ENCODE measurements around the gene FAM131A.

FAM131A gene

GRCh38 chr3:184314700-184315542, 22.5 kb upstream of the FAM131A start:
- Histone ChIP-seq H2BK120ac (ENCODE audit: low read depth, low read length) (no peak overlapping the region), H3K14ac (ENCODE audit: low read length) (peak overlapping the region; percentile 89), H3K18ac (ENCODE audit: low read length) (peak overlapping the region; percentile 90), H2BK15ac (ENCODE audit: low read length) (no peak overlapping the region), H3K4ac (ENCODE audit: low read length) (peak overlapping the region; percentile 37), H2BK5ac (ENCODE audit: low read length) (peak overlapping the region; percentile 66), H3K4me3 (ENCODE audit: low read length in 2 of 2) (peak overlapping the region; percentile 78 to 98), H2AFZ (ENCODE audit: low read length) (peak overlapping the region; percentile 61), H4K91ac (ENCODE audit: low read depth, low read length, poor library complexity) (peak overlapping the region; percentile 53), H3K36me3 (replicated peaks in 1 of 2; ENCODE audit: control insufficient read depth in 2 of 2, insufficient read depth in 2 of 2, low read length in 2 of 2) (peaks cover 16 to 48% of the 10 kb centered on the region in 2 donors), H3K4me2 (ENCODE audit: insufficient read depth, low read length, poor library complexity, severe bottlenecking) (peak overlapping the region; percentile 91), H3K9ac (ENCODE audit: low read depth, low read length, poor library complexity) (peak overlapping the region; percentile 92), H2AK5ac (ENCODE audit: low read depth, low read length) (peak overlapping the region; percentile 98), H3K79me1 (ENCODE audit: low read depth, low read length) (peaks cover 7% of the 10 kb centered on the region), H3K9me3 (replicated peaks in 1 of 2; ENCODE audit: control insufficient read depth in 2 of 2, insufficient read depth in 1 of 2, low read depth in 1 of 2, low read length in 2 of 2) (no peaks in the 10 kb centered on the region), H3K23ac (ENCODE audit: low read depth, low read length, poor library complexity) (peak overlapping the region; percentile 89), H2BK12ac (ENCODE audit: low read length) (no peak overlapping the region), H3K27ac (replicated peaks; ENCODE audit: low read length) (peak overlapping the region; percentile 72), H4K8ac (ENCODE audit: low read depth, low read length) (no peak overlapping the region), H3K27me3 (ENCODE audit: control insufficient read depth in 3 of 3, insufficient read depth in 3 of 3, low read depth in 1 of 3, low read length in 3 of 3) (no peaks in the 10 kb centered on the region), H3K4me1 (ENCODE audit: control insufficient read depth in 2 of 2, insufficient read depth in 1 of 2, low read depth in 1 of 2, low read length in 2 of 2) (peaks cover 7 to 15% of the 10 kb centered on the region in 2 donors)
- DNase-seq (ENCODE audit: low spot score): peak; percentile 48
- no CpG with 5 or more reads among the region's 89 CpGs for WGBS, 2 donors (ENCODE audit: extremely low coverage in 2 of 2, insufficient read length in 2 of 2, insufficient replicate concordance in 1 of 2)

- H3K79me1 ChIP-seq (ENCODE audit: low read depth, low read length): peaks cover 7% of the 10 kb centered on the region
- no peak overlapping the region for H2AFZ ChIP-seq (ENCODE audit: low read length)
- WGBS, 2 donors (ENCODE audit: extremely low coverage in 2 of 2, insufficient read length in 2 of 2, insufficient replicate concordance in 1 of 2): no CpG with 5 or more reads among the region's 6 CpGs
- no peak overlapping the region for H2BK15ac ChIP-seq (ENCODE audit: low read length)
- H2BK120ac ChIP-seq (ENCODE audit: low read depth, low read length): no peak overlapping the region
- no peak for DNase-seq (ENCODE audit: low spot score)
- H3K14ac ChIP-seq (ENCODE audit: low read length): no peak overlapping the region
- no peaks in the 10 kb centered on the region for H3K9me3 ChIP-seq (replicated peaks in 1 of 2; ENCODE audit: control insufficient read depth in 2 of 2, insufficient read depth in 1 of 2, low read depth in 1 of 2, low read length in 2 of 2)
- no peak overlapping the region for H4K8ac ChIP-seq (ENCODE audit: low read depth, low read length)
- H2AK5ac ChIP-seq (ENCODE audit: low read depth, low read length): no peak overlapping the region
- peak overlapping the region; percentile 78 to 98 for H3K4me3 ChIP-seq (ENCODE audit: low read length in 2 of 2)
- H3K18ac ChIP-seq (ENCODE audit: low read length): peak overlapping the region; percentile 90
- H3K27me3 ChIP-seq (ENCODE audit: control insufficient read depth in 3 of 3, insufficient read depth in 3 of 3, low read depth in 1 of 3, low read length in 3 of 3): no peaks in the 10 kb centered on the region
- H3K4me2 ChIP-seq (ENCODE audit: insufficient read depth, low read length, poor library complexity, severe bottlenecking): peak overlapping the region; percentile 91
- peak overlapping the region; percentile 22 for H3K27ac ChIP-seq (replicated peaks; ENCODE audit: low read length)
- peaks cover 7 to 15% of the 10 kb centered on the region in 2 donors for H3K4me1 ChIP-seq (ENCODE audit: control insufficient read depth in 2 of 2, insufficient read depth in 1 of 2, low read depth in 1 of 2, low read length in 2 of 2)
- peak overlapping the region; percentile 66 for H2BK5ac ChIP-seq (ENCODE audit: low read length)
- H3K23ac ChIP-seq (ENCODE audit: low read depth, low read length, poor library complexity): peak overlapping the region; percentile 89
- H4K91ac ChIP-seq (ENCODE audit: low read depth, low read length, poor library complexity): no peak overlapping the region
- no peak overlapping the region for H2BK12ac ChIP-seq (ENCODE audit: low read length)
- H3K4ac ChIP-seq (ENCODE audit: low read length): no peak overlapping the region
- H3K36me3 ChIP-seq (replicated peaks in 1 of 2; ENCODE audit: control insufficient read depth in 2 of 2, insufficient read depth in 2 of 2, low read length in 2 of 2): peaks cover 20 to 52% of the 10 kb centered on the region in 2 donors
- peak overlapping the region; percentile 92 for H3K9ac ChIP-seq (ENCODE audit: low read depth, low read length, poor library complexity)
Observed at GRCh38 chr3:184315543-184315867, 21.9 kb upstream of the FAM131A start.

- H3K79me1 ChIP-seq (ENCODE audit: low read depth, low read length): peaks cover 7% of the 10 kb centered on the region
- no peaks in the 10 kb centered on the region for H3K27me3 ChIP-seq (ENCODE audit: control insufficient read depth in 3 of 3, insufficient read depth in 3 of 3, low read depth in 1 of 3, low read length in 3 of 3)
- no peak overlapping the region for H2AFZ ChIP-seq (ENCODE audit: low read length)
- DNase-seq (ENCODE audit: low spot score): no peak
- WGBS, 2 donors (ENCODE audit: extremely low coverage in 2 of 2, insufficient read length in 2 of 2, insufficient replicate concordance in 1 of 2): no CpG with 5 or more reads among the region's 16 CpGs
- H2AK5ac ChIP-seq (ENCODE audit: low read depth, low read length): no peak overlapping the region
- H2BK5ac ChIP-seq (ENCODE audit: low read length): no peak overlapping the region
- no peak overlapping the region for H3K27ac ChIP-seq (replicated peaks; ENCODE audit: low read length)
- no peak overlapping the region for H3K9ac ChIP-seq (ENCODE audit: low read depth, low read length, poor library complexity)
- H3K9me3 ChIP-seq (replicated peaks in 1 of 2; ENCODE audit: control insufficient read depth in 2 of 2, insufficient read depth in 1 of 2, low read depth in 1 of 2, low read length in 2 of 2): no peaks in the 10 kb centered on the region
- H3K36me3 ChIP-seq (replicated peaks in 1 of 2; ENCODE audit: control insufficient read depth in 2 of 2, insufficient read depth in 2 of 2, low read length in 2 of 2): peaks cover 26 to 58% of the 10 kb centered on the region in 2 donors
- no peak overlapping the region for H3K18ac ChIP-seq (ENCODE audit: low read length)
- no peak overlapping the region for H2BK120ac ChIP-seq (ENCODE audit: low read depth, low read length)
- no peak overlapping the region for H4K91ac ChIP-seq (ENCODE audit: low read depth, low read length, poor library complexity)
- no peak overlapping the region for H3K14ac ChIP-seq (ENCODE audit: low read length)
- H3K4ac ChIP-seq (ENCODE audit: low read length): no peak overlapping the region
- no peak overlapping the region for H4K8ac ChIP-seq (ENCODE audit: low read depth, low read length)
- H2BK12ac ChIP-seq (ENCODE audit: low read length): no peak overlapping the region
- peak overlapping the region; percentile 59 to 78 for H3K4me3 ChIP-seq (ENCODE audit: low read length in 2 of 2)
- H3K23ac ChIP-seq (ENCODE audit: low read depth, low read length, poor library complexity): no peak overlapping the region
- peak overlapping the region; percentile 91 for H3K4me2 ChIP-seq (ENCODE audit: insufficient read depth, low read length, poor library complexity, severe bottlenecking)
- H3K4me1 ChIP-seq (ENCODE audit: control insufficient read depth in 2 of 2, insufficient read depth in 1 of 2, low read depth in 1 of 2, low read length in 2 of 2): peaks cover 7 to 15% of the 10 kb centered on the region in 2 donors
- no peak overlapping the region for H2BK15ac ChIP-seq (ENCODE audit: low read length)
Observed at GRCh38 chr3:184315871-184316661, 21.3 kb upstream of the FAM131A start.

- Histone ChIP-seq H3K27me3 (ENCODE audit: control insufficient read depth in 3 of 3, insufficient read depth in 3 of 3, low read depth in 1 of 3, low read length in 3 of 3) (no peaks in the 10 kb centered on the region), H3K14ac (ENCODE audit: low read length) (no peak overlapping the region), H3K18ac (ENCODE audit: low read length) (no peak overlapping the region), H2BK12ac (ENCODE audit: low read length) (no peak overlapping the region), H3K9me3 (replicated peaks in 1 of 2; ENCODE audit: control insufficient read depth in 2 of 2, insufficient read depth in 1 of 2, low read depth in 1 of 2, low read length in 2 of 2) (no peaks in the 10 kb centered on the region), H3K27ac (replicated peaks; ENCODE audit: low read length) (no peak overlapping the region), H2BK15ac (ENCODE audit: low read length) (no peak overlapping the region), H4K8ac (ENCODE audit: low read depth, low read length) (no peak overlapping the region), H3K23ac (ENCODE audit: low read depth, low read length, poor library complexity) (no peak overlapping the region), H2AK5ac (ENCODE audit: low read depth, low read length) (no peak overlapping the region), H4K91ac (ENCODE audit: low read depth, low read length, poor library complexity) (no peak overlapping the region), H2BK5ac (ENCODE audit: low read length) (no peak overlapping the region), H2AFZ (ENCODE audit: low read length) (no peak overlapping the region), H3K9ac (ENCODE audit: low read depth, low read length, poor library complexity) (no peak overlapping the region), H3K4me3 (ENCODE audit: low read length in 2 of 2) (peak overlapping the region in 1 of 2 donors; percentile 78), H3K4me1 (ENCODE audit: control insufficient read depth in 2 of 2, insufficient read depth in 1 of 2, low read depth in 1 of 2, low read length in 2 of 2) (peaks cover 7 to 15% of the 10 kb centered on the region in 2 donors), H2BK120ac (ENCODE audit: low read depth, low read length) (no peak overlapping the region), H3K4ac (ENCODE audit: low read length) (no peak overlapping the region), H3K79me1 (ENCODE audit: low read depth, low read length) (peaks cover 7% of the 10 kb centered on the region), H3K36me3 (replicated peaks in 1 of 2; ENCODE audit: control insufficient read depth in 2 of 2, insufficient read depth in 2 of 2, low read length in 2 of 2) (peaks cover 33 to 65% of the 10 kb centered on the region in 2 donors), H3K4me2 (ENCODE audit: insufficient read depth, low read length, poor library complexity, severe bottlenecking) (no peak overlapping the region)
- DNase-seq (ENCODE audit: low spot score): no peak
- WGBS, 2 donors (ENCODE audit: extremely low coverage in 2 of 2, insufficient read length in 2 of 2, insufficient replicate concordance in 1 of 2): no CpG with 5 or more reads among the region's 7 CpGs
Observed at GRCh38 chr3:184316792-184317191, 20.6 kb upstream of the FAM131A start.
